Ovary (tissue), 9 donors: ENCODE data around the gene JPH3. TPM values are rescaled to one million over a fixed set of nuclear protein-coding genes. Genes with fewer than 3 reads are reported as not detected.
"Not testable (repeated sequence)": the region's sequence is repeated elsewhere in the genome, so short reads cannot be mapped to it uniquely, and the experiment has no call there.

ENCODE experiments used
- DNase-seq, 5 donors: peaks; one replicate each; pipeline ENCODE4 v3.0.0-alpha.2; 2019 to 2020
- H3K27ac ChIP-seq, 2 donors: fragments of 200-600 bp; one replicate each; pipeline versions ENCODE4 v1.5.1 to v1.8.0; 2019 to 2022
- H3K27me3 ChIP-seq: fragments of 200-600 bp; one replicate; pipeline ENCODE4 v1.8.0; 2022
- H3K36me3 ChIP-seq: fragments of 200-600 bp; sonication (generic); one replicate; pipeline ENCODE4 v1.5.1; 2019
- H3K4me1 ChIP-seq: one replicate; pipeline ENCODE4 v1.8.1; 2013; ENCODE audit warnings: mild to moderate bottlenecking, moderate library complexity; ENCODE audit not compliant: insufficient read depth
- H3K4me3 ChIP-seq: fragments of 200-600 bp; sonication (generic); one replicate; pipeline ENCODE4 v1.5.1; 2017
- H3K9me3 ChIP-seq, 2 donors: fragments of 200-600 bp in 1 of 2; sonication (generic) in 1 of 2; one replicate each; pipeline versions ENCODE4 v1.5.1 to v1.8.1; 2013 to 2019; ENCODE audit warnings: mild to moderate bottlenecking in 1 of 2, moderate library complexity in 1 of 2
- CTCF ChIP-seq, 3 donors: fragments of 450-650 bp in 2 of 3; fragments of 200-600 bp in 1 of 3; IDR thresholded peaks; one replicate each; pipeline versions ENCODE4 v1.5.1 to v1.8.0; 2016 to 2022; ENCODE audit warnings: antibody characterized with exemption in 3 of 3, mild to moderate bottlenecking in 1 of 3
- EP300 ChIP-seq: sonication (generic); formaldehyde crosslinking; IDR thresholded peaks from one replicate; pipeline ENCODE4 v1.6.1; 2017; ENCODE audit warnings: antibody characterized with exemption
- POLR2A ChIP-seq: fragments of 450-650 bp; IDR thresholded peaks from one replicate; pipeline ENCODE4 v1.6.1; 2017; ENCODE audit warnings: antibody characterized with exemption, mild to moderate bottlenecking, moderate library complexity
- WGBS, 3 donors: extraction: QIAGEN DNeasy Blood & Tissue Kit in 1 of 3; methylation state at CpG; one replicate each; pipeline versions ENCODE4 v1.1.5 to v1.1.7; 2013 to 2017; 5-methylcytosine and 5-hydroxymethylcytosine counted together
- intact Hi-C, 4 donors: fragments of 100-400 bp; cut with DNase I; formaldehyde crosslinking; loops; one replicate each; pipeline versions ENCODE4 v1.11.0 to v1.15.1; 2022 to 2023
- polyA plus RNA-seq, 2 donors: library from polyadenylated mRNA; stranded (reverse); fragments of 200-250 nt in 1 of 2; fragments of 350-450 nt in 1 of 2; fragmentation: Illumina TruSeq in 1 of 2; extraction: RNeasy Lipid Tissue Mini Kit (QIAGEN cat#74804) in 1 of 2; gene quantifications; one replicate each; pipeline ENCODE4 v1.2.3, GENCODE V29; 2013 to 2014
- total RNA-seq, 7 donors: library from RNA; depleted of rRNA in 2 of 7; stranded (reverse); fragments of >200 nt in 2 of 7; fragmentation: NEBNext Ultra II Directional in 3 of 7; extraction: Animal tissue kit (Norgen Biotek cat#: 25700) in 3 of 7; gene quantifications; one replicate each; pipeline versions ENCODE4 v1.1.0 to v1.2.4, GENCODE V29; 2016 to 2023
- donor health status: DM: no; HTN: no; CAD: no; lungs with moderate emphysema.
- donor health status: DM: no; HTN: no; CAD: no.
- donor health status: Bipolar disorder and iron deficiency.
- donor health status: DM: yes; HTN: yes; CAD: no.
- donor health status: DM: no; HTN: no; CAD: no.
- donor health status: DM: yes; HTN: yes; CAD: no.

The JPH3 gene
- total and polyA plus RNA-seq, 9 donors = 0.11 to 0.62 (median 0.30) TPM; not detected in 3

DNA sequence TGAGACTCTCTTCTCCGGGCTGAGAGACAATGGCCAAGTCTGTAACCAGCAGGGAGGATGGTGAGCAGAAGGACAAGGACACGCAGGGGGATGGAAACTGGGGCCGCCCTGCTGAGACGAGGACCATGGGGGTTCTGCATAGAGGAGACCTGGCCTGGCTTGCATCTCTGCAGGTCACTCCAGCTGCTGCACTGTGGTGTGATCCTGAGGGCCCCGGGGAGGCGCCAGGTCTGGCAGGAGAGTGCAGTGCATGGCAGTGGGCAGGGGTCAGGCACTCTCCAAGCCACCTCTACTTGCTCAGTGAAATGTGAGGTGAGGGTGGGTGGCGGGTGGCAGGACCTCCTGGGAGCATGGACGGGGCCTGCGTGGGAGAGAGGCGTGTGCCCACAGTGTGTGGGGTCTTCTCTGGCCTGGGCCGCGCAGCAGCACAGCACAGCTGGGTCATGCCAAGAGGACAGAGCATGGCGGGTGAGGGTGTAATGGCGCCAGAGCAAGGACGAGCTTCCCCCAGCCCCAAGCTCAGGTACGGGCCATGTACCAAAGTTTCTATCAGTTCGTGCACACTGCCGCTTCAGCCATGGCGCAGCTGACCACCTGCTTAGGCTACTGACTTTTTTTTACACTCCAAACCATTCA, 120.4 kb downstream of the JPH3 start:
- intact Hi-C loops = no loop called here
- Histone ChIP-seq H3K9me3 (no peaks in the 10 kb centered on the region), H3K27me3 (no peaks in the 10 kb centered on the region), H3K27ac (no peak overlapping the region), H3K4me3 (no peak overlapping the region), H3K36me3 (no peaks in the 10 kb centered on the region), H3K4me1 (no peaks in the 10 kb centered on the region)
- WGBS, 3 donors = 91% methylated on average over 19 of the region's 19 CpGs
- TF ChIP-seq EP300 (no peak), CTCF (IDR thresholded peaks at IDR 0.05) (no peak), POLR2A (no peak)
- DNase-seq = no peak

DNA sequence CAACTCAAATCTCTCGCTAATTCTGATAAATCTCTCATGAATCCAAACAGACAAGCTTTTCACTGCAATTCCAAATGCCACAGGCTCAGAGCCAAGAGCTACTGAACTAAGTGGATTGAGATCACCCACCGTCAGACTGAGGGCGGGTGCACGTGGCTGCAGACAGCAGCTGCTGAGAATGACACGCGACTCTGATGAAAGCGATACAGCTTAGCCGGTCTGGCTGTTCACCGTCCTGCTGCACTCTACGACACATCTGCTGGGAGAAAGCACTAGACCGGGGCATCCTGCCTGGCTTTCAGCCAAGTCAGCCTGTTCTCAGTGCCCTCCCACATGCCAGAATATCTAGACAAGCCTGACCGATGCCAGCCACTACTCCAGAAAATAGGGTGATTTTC, 120.9 kb downstream of the JPH3 start:
- intact Hi-C loops = no loop called here
- Histone ChIP-seq H3K9me3 (no peaks in the 10 kb centered on the region), H3K27ac (no peak overlapping the region), H3K4me1 (no peaks in the 10 kb centered on the region), H3K27me3 (no peaks in the 10 kb centered on the region), H3K36me3 (no peaks in the 10 kb centered on the region), H3K4me3 (no peak overlapping the region)
- 30 to 57% (median 31%) methylated on average over 12 of the region's 12 CpGs for WGBS, 3 donors
- TF ChIP-seq POLR2A = no peak
- TF ChIP-seq EP300 = no peak
- TF ChIP-seq CTCF (IDR thresholded peaks at IDR 0.05) = no peak
- peak in 1 of 5 donors; percentile 44 for DNase-seq

DNA sequence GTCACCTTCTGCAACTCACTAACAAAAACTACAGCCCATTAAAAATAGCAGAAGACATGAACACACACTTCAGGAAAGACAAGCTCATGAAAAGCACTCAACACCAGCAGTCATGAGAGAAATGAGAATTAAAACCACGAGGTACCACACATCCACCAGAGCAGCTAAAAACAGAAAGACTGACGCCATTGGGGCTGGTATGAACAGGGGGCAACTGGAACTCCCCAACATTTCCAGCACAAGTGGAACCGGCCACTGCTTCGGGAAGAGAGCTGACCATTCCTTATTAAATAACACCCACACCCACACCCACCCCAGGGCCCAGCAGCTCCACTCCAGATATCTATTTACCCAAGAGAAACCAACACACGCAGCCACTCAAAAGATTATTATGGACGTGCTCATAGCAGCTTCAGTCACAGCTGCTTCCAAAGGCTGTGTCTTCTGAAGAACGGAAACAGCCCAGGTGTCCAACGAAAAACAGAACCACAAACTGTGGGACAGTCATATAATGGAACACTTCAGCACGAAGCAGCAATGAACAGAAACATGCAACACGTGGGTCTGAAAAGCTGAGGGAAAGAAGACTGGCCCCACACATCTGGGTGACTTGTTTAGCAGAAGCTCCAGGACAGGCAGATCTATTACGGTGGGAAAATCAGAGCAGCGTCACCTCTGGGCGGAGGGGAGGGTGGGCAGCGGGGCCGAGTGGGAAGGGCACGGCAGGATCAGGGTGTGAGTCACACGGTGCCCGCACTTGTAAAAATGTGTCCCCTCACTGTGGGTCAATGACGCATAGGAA, 122.4 kb downstream of the JPH3 start:
- no peak for DNase-seq
- Histone ChIP-seq H3K4me1 (no peaks in the 10 kb centered on the region), H3K27ac (no peak overlapping the region), H3K36me3 (no peaks in the 10 kb centered on the region), H3K9me3 (no peaks in the 10 kb centered on the region), H3K27me3 (no peaks in the 10 kb centered on the region), H3K4me3 (no peak overlapping the region)
- 91 to 95% (median 95%) methylated on average over 19 of the region's 19 CpGs for WGBS, 3 donors
- intact Hi-C loops = no loop called here
- TF ChIP-seq EP300 (no peak), CTCF (IDR thresholded peaks at IDR 0.05) (no peak), POLR2A (no peak)

DNA sequence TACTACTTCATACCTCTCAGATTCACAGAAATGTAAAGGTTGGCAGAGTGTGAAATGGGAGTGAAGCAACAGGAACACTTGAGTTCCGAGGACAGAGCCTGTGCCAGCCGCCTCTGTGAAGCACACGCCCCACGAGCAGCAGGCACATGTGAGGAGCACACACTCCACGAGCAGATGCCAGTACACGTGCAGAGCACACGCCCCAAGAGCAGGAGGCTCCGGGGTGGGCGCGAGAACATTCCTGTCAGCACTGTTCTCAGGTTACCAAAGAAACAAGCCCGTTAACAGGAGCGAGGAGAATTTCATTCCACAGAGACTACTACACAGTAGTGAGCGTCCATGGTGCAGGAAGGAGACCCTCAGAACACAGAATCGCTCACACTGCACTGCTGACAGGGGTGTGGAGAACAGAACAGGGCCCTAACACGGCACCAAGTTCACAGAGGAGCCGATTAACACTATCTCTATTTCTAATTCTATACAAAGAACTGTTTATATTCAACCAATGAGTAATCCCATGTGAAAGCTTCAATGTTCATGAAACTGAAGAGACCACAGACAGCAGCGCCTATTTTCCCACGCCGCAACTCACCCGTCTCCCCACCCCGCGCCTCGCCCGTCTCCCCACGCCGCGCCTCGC, 123.4 kb downstream of the JPH3 start:
- 82 to 94% (median 85%) methylated on average over 26 to 28 of the region's 28 CpGs for WGBS, 3 donors
- TF ChIP-seq CTCF (IDR thresholded peaks at IDR 0.05) = no peak
- no peak for TF ChIP-seq EP300
- no peak for TF ChIP-seq POLR2A
- no peaks in the 10 kb centered on the region for H3K36me3 ChIP-seq
- no peaks in the 10 kb centered on the region for H3K27me3 ChIP-seq
- H3K4me1 ChIP-seq = no peaks in the 10 kb centered on the region
- H3K4me3 ChIP-seq = no peak overlapping the region
- H3K9me3 ChIP-seq = no peaks in the 10 kb centered on the region
- no peak for DNase-seq
- intact Hi-C loops = no loop called here
- H3K27ac ChIP-seq = no peak overlapping the region

- H3K36me3 ChIP-seq, DNase-seq, H3K27me3 ChIP-seq, H3K4me1 ChIP-seq, H3K27ac ChIP-seq, H3K4me3 ChIP-seq, H3K9me3 ChIP-seq, intact Hi-C loops: not testable (repeated sequence)
- 89 to 97% (median 96%) methylated on average over 6 to 32 of the region's 40 CpGs for WGBS, 3 donors
Observed at GRCh38 chr16:87726577-87726976, 124.3 kb downstream of the JPH3 start.
